ENCODE measurements around the gene CSNK2A3.

Gene CSNK2A3

GRCh38 chr11:11349870-11350337 lies 3.1 kb downstream of the CSNK2A3 start:
- no peaks in the 10 kb centered on the region for H3K4me1 ChIP-seq (ENCODE audit: low read depth, poor library complexity, severe bottlenecking)
- no peak overlapping the region for H3K4me3 ChIP-seq (IDR thresholded peaks at IDR 0.05; ENCODE audit: insufficient read depth, low read depth, low read length)
- no peaks in the 10 kb centered on the region for H3K79me2 ChIP-seq (ENCODE audit: insufficient read depth, low read depth)
- no peaks in the 10 kb centered on the region for H3K36me3 ChIP-seq (ENCODE audit: insufficient read depth)
- no peaks in the 10 kb centered on the region for H3K27me3 ChIP-seq (ENCODE audit: insufficient read depth, low read depth)
- no peak for TF ChIP-seq CTCF (conservative IDR thresholded peaks at IDR 0.05; ENCODE audit: low read depth, low read length)
- no peak overlapping the region for H2AFZ ChIP-seq (ENCODE audit: low read depth)
- H3K9ac ChIP-seq, result no peak overlapping the region
- H3K27ac ChIP-seq, result no peak overlapping the region
- H3K4me2 ChIP-seq, result no peak overlapping the region
- H4K20me1 ChIP-seq (ENCODE audit: insufficient read depth), result no peaks in the 10 kb centered on the region

GRCh38 chr11:11349106-11349825 lies 3.8 kb downstream of the CSNK2A3 start:
- H3K4me3 ChIP-seq (IDR thresholded peaks at IDR 0.05; ENCODE audit: insufficient read depth, low read depth, low read length), result no peak overlapping the region
- TF ChIP-seq CTCF (conservative IDR thresholded peaks at IDR 0.05; ENCODE audit: low read depth, low read length), result no peak
- H3K36me3 ChIP-seq (ENCODE audit: insufficient read depth), result no peaks in the 10 kb centered on the region
- H3K27ac ChIP-seq, result no peak overlapping the region
- H4K20me1 ChIP-seq (ENCODE audit: insufficient read depth), result no peaks in the 10 kb centered on the region
- H3K4me1 ChIP-seq (ENCODE audit: low read depth, poor library complexity, severe bottlenecking), result no peaks in the 10 kb centered on the region
- H3K27me3 ChIP-seq (ENCODE audit: insufficient read depth, low read depth), result no peaks in the 10 kb centered on the region
- no peak overlapping the region for H3K4me2 ChIP-seq
- no peaks in the 10 kb centered on the region for H3K79me2 ChIP-seq (ENCODE audit: insufficient read depth, low read depth)
- no peak overlapping the region for H3K9ac ChIP-seq
- H2AFZ ChIP-seq (ENCODE audit: low read depth), result no peak overlapping the region

- no peak overlapping the region for H3K9ac ChIP-seq
- H3K4me2 ChIP-seq, result no peak overlapping the region
- no peaks in the 10 kb centered on the region for H3K4me1 ChIP-seq (ENCODE audit: low read depth, poor library complexity, severe bottlenecking)
- H3K4me3 ChIP-seq (IDR thresholded peaks at IDR 0.05; ENCODE audit: insufficient read depth, low read depth, low read length), result no peak overlapping the region
- no peaks in the 10 kb centered on the region for H3K79me2 ChIP-seq (ENCODE audit: insufficient read depth, low read depth)
- H3K36me3 ChIP-seq (ENCODE audit: insufficient read depth), result no peaks in the 10 kb centered on the region
- H4K20me1 ChIP-seq (ENCODE audit: insufficient read depth), result no peaks in the 10 kb centered on the region
- H3K27ac ChIP-seq, result no peak overlapping the region
- no peak for TF ChIP-seq CTCF (conservative IDR thresholded peaks at IDR 0.05; ENCODE audit: low read depth, low read length)
- no peaks in the 10 kb centered on the region for H3K27me3 ChIP-seq (ENCODE audit: insufficient read depth, low read depth)
- H2AFZ ChIP-seq (ENCODE audit: low read depth), result no peak overlapping the region
Observed at GRCh38 chr11:11348303-11348702, 4.7 kb downstream of the CSNK2A3 start.

GRCh38 chr11:11347592-11347991 lies 5.5 kb downstream of the CSNK2A3 start:
- no peak for TF ChIP-seq CTCF (conservative IDR thresholded peaks at IDR 0.05; ENCODE audit: low read depth, low read length)
- no peak overlapping the region for H3K9ac ChIP-seq
- no peak overlapping the region for H3K27ac ChIP-seq
- H4K20me1 ChIP-seq (ENCODE audit: insufficient read depth), result no peaks in the 10 kb centered on the region
- H3K4me1 ChIP-seq (ENCODE audit: low read depth, poor library complexity, severe bottlenecking), result no peaks in the 10 kb centered on the region
- no peaks in the 10 kb centered on the region for H3K27me3 ChIP-seq (ENCODE audit: insufficient read depth, low read depth)
- H3K4me2 ChIP-seq, result no peak overlapping the region
- no peaks in the 10 kb centered on the region for H3K79me2 ChIP-seq (ENCODE audit: insufficient read depth, low read depth)
- no peak overlapping the region for H2AFZ ChIP-seq (ENCODE audit: low read depth)
- H3K4me3 ChIP-seq (IDR thresholded peaks at IDR 0.05; ENCODE audit: insufficient read depth, low read depth, low read length), result no peak overlapping the region
- no peaks in the 10 kb centered on the region for H3K36me3 ChIP-seq (ENCODE audit: insufficient read depth)

All from KMS-11 (cell line).